Measurements from ENCODE around the gene WIPF2. TPM values are rescaled to one million over a fixed set of nuclear protein-coding genes. Genes with fewer than 3 reads are reported as not detected.

The WIPF2 gene
- total and polyA plus RNA-seq, 4 donors = 10.6 to 34.5 (median 14.9) TPM

DNA sequence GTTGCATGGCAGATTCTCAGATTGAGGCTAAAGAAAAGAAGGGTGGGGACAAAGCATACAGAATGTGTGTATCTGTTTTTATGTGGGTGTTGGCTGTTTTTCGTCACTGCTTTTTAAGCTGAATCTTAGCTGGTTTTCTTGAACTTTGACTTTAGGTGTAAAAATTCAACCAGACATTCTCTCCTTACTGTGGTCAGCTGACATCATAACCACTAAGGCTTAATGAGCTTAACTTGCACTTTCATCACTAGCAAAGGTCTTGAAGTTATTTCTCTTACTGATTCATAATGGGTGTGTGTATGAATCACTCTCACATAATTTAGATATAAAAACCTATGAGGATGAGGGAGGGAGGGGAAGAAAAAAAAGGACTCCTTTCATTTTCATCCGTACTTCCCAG is 64.6 kb downstream of the WIPF2 start:
- DNase-seq = no peak
- no peak overlapping the region for H3K27ac ChIP-seq (ENCODE audit: low read depth in 1 of 2, low read length in 1 of 2)
- no peak overlapping the region for H3K9ac ChIP-seq (ENCODE audit: insufficient read depth in 1 of 2, low read length in 2 of 2)
- no peaks in the 10 kb centered on the region for H3K27me3 ChIP-seq (ENCODE audit: control insufficient read depth in 3 of 3, insufficient read depth in 3 of 3, low read length in 2 of 3)
- TF ChIP-seq, protein P1, sequence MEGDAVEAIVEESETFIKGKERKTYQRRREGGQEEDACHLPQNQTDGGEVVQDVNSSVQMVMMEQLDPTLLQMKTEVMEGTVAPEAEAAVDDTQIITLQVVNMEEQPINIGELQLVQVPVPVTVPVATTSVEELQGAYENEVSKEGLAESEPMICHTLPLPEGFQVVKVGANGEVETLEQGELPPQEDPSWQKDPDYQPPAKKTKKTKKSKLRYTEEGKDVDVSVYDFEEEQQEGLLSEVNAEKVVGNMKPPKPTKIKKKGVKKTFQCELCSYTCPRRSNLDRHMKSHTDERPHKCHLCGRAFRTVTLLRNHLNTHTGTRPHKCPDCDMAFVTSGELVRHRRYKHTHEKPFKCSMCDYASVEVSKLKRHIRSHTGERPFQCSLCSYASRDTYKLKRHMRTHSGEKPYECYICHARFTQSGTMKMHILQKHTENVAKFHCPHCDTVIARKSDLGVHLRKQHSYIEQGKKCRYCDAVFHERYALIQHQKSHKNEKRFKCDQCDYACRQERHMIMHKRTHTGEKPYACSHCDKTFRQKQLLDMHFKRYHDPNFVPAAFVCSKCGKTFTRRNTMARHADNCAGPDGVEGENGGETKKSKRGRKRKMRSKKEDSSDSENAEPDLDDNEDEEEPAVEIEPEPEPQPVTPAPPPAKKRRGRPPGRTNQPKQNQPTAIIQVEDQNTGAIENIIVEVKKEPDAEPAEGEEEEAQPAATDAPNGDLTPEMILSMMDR (IDR thresholded peaks at IDR 0.05; ENCODE audit: control extremely low read depth, extremely low read depth) = no peak
- H3K36me3 ChIP-seq (ENCODE audit: control insufficient read depth in 4 of 4, insufficient read depth in 4 of 4, low read length in 4 of 4) = peaks cover 3 to 22% (median 13%) of the 10 kb centered on the region in 4 donors
- ATAC-seq (ENCODE audit: insufficient read depth, low FRiP score) = no peak
- H3K4me1 ChIP-seq (ENCODE audit: control insufficient read depth in 5 of 5, insufficient read depth in 5 of 5, low read length in 5 of 5) = peaks cover 0 to 11% (median 6%) of the 10 kb centered on the region in 5 donors
- WGBS, 2 donors = 68 to 77% methylated on average over 2 of the region's 2 CpGs
- no peaks in the 10 kb centered on the region for H3K9me3 ChIP-seq (ENCODE audit: control insufficient read depth in 4 of 4, insufficient read depth in 3 of 4, low read length in 3 of 4)
- H3K4me3 ChIP-seq = no peak overlapping the region

DNA sequence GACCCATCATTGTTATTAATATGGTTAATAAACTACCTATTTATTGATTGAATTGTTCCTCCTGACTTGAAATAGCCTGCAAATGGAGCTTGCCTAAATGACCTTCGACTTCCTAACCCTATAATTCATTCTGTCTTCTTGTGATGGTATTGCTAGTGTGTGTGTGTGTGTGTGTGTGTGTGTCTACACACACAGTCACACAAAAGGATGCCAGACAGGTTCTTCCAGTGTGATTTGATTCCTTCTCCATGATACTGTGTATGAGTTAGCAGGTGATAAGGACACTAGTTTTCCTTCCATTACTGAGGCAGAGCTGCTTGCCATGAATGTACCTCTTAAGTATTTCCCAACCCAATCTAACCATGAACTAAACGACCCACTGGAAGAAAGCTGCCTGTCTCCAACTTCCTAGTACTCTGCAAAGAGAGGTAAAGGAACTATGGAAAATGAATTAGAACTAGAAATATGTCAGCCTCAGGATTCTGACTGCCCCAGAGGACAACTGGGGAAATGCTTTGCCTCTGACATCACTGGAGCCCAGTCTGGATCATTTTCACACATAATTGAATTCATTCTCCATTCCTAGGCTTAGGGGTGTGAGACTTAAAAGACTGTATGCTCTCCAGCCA is 65.1 kb downstream of the WIPF2 start:
- H3K9ac ChIP-seq (ENCODE audit: insufficient read depth in 1 of 2, low read length in 2 of 2) = peak overlapping the region in 1 of 2 donors; percentile 23
- no peak overlapping the region for H3K4me3 ChIP-seq
- peak; percentile 45 to 61 (median 55) for DNase-seq
- no peaks in the 10 kb centered on the region for H3K27me3 ChIP-seq (ENCODE audit: control insufficient read depth in 3 of 3, insufficient read depth in 3 of 3, low read length in 2 of 3)
- WGBS, 2 donors = 39 to 61% methylated on average over 2 of the region's 2 CpGs
- H3K9me3 ChIP-seq (ENCODE audit: control insufficient read depth in 4 of 4, insufficient read depth in 3 of 4, low read length in 3 of 4) = no peaks in the 10 kb centered on the region
- H3K36me3 ChIP-seq (ENCODE audit: control insufficient read depth in 4 of 4, insufficient read depth in 4 of 4, low read length in 4 of 4) = peaks cover 2 to 18% (median 9%) of the 10 kb centered on the region in 4 donors
- peak overlapping the region; percentile 41 to 64 for H3K27ac ChIP-seq (ENCODE audit: low read depth in 1 of 2, low read length in 1 of 2)
- TF ChIP-seq, protein P1 (IDR thresholded peaks at IDR 0.05; ENCODE audit: control extremely low read depth, extremely low read depth) = no peak
- peaks cover 0 to 13% (median 6%) of the 10 kb centered on the region in 5 donors for H3K4me1 ChIP-seq (ENCODE audit: control insufficient read depth in 5 of 5, insufficient read depth in 5 of 5, low read length in 5 of 5)
- peak; percentile 17 for ATAC-seq (ENCODE audit: insufficient read depth, low FRiP score)

DNA sequence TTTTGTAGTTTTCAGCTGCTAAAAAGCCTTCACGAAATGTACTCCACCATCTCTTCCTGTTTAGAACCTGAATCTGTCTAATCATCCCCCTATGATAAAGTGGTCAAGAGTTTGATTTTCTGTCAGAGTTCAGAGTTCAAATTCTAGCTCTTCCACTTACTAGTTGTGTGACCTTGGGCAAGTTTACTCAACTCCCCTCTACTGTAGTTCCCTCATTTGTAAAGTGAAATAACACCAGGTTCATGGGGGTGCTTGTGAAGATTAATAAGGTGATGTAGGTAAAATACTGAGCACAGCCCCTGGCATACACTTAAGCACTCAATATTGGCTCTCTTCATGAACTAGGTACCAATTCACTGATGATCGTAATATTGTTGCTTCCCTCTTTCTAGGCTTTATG is 67.4 kb downstream of the WIPF2 start:
- no peak for ATAC-seq (ENCODE audit: insufficient read depth, low FRiP score)
- Histone ChIP-seq H3K27ac (ENCODE audit: low read depth in 1 of 2, low read length in 1 of 2) (no peak overlapping the region), H3K9me3 (ENCODE audit: control insufficient read depth in 4 of 4, insufficient read depth in 3 of 4, low read length in 3 of 4) (no peaks in the 10 kb centered on the region), H3K9ac (ENCODE audit: insufficient read depth in 1 of 2, low read length in 2 of 2) (no peak overlapping the region), H3K36me3 (ENCODE audit: control insufficient read depth in 4 of 4, insufficient read depth in 4 of 4, low read length in 4 of 4) (peaks cover 0 to 3% (median 3%) of the 10 kb centered on the region in 4 donors), H3K4me3 (no peak overlapping the region), H3K27me3 (ENCODE audit: control insufficient read depth in 3 of 3, insufficient read depth in 3 of 3, low read length in 2 of 3) (no peaks in the 10 kb centered on the region), H3K4me1 (ENCODE audit: control insufficient read depth in 5 of 5, insufficient read depth in 5 of 5, low read length in 5 of 5) (peaks cover 0 to 13% (median 8%) of the 10 kb centered on the region in 5 donors)
- WGBS, 2 donors = 91 to 98% methylated on average over 2 of the region's 2 CpGs
- no peak for DNase-seq
- TF ChIP-seq, protein P1 (IDR thresholded peaks at IDR 0.05; ENCODE audit: control extremely low read depth, extremely low read depth) = no peak

DNA sequence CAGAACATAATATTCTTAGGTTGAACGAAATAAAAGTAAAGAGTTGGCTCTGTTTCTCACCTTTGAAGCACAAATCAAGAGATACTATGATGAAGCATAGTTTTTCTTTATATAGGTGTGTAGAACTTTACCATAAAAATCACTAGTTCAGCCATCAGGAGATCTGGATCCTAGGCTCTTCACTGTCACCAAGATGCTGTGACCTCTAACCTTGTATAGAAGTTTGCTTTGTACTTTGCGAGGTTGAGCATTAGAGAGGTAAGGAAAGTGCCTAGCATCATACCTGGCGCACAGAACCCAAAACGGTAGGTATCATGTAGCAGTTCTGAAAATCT is 68.0 kb downstream of the WIPF2 start:
- ATAC-seq (ENCODE audit: insufficient read depth, low FRiP score) (no peak), DNase-seq (no peak)
- Histone ChIP-seq H3K9me3 (ENCODE audit: control insufficient read depth in 4 of 4, insufficient read depth in 3 of 4, low read length in 3 of 4) (no peaks in the 10 kb centered on the region), H3K27me3 (ENCODE audit: control insufficient read depth in 3 of 3, insufficient read depth in 3 of 3, low read length in 2 of 3) (no peaks in the 10 kb centered on the region), H3K36me3 (ENCODE audit: control insufficient read depth in 4 of 4, insufficient read depth in 4 of 4, low read length in 4 of 4) (peaks cover 0 to 4% (median 2%) of the 10 kb centered on the region in 4 donors), H3K9ac (ENCODE audit: insufficient read depth in 1 of 2, low read length in 2 of 2) (peak overlapping the region in 1 of 2 donors; percentile 53), H3K27ac (ENCODE audit: low read depth in 1 of 2, low read length in 1 of 2) (no peak overlapping the region), H3K4me1 (ENCODE audit: control insufficient read depth in 5 of 5, insufficient read depth in 5 of 5, low read length in 5 of 5) (peaks cover 0 to 13% (median 8%) of the 10 kb centered on the region in 5 donors), H3K4me3 (no peak overlapping the region)
- TF ChIP-seq, protein P1 (IDR thresholded peaks at IDR 0.05; ENCODE audit: control extremely low read depth, extremely low read depth) = no peak
- 46 to 50% methylated on average over 4 of the region's 4 CpGs for WGBS, 2 donors
